RWPE2 (cell line): ENCODE measurements around the gene KSR2.

ENCODE experiments used
- ATAC-seq: fragments of 200-7000 bp; cut with Tn5 transposase; 3 replicates; pipeline ENCODE4 v1.9.1; 2021; ENCODE audit warnings: low read depth
- DNase-seq: peaks from one replicate; pipeline ENCODE4 v3.0.0-alpha.2; 2020; ENCODE audit warnings: low spot score
- H3K27ac ChIP-seq: fragments of 450-650 bp; 2 replicates; pipeline ENCODE4 v1.5.1; 2017; ENCODE audit warnings: mild to moderate bottlenecking; ENCODE audit not compliant: poor library complexity, severe bottlenecking
- H3K27me3 ChIP-seq: fragments of 250-450 bp; sonication (Bioruptor Pico); 2 replicates; pipeline ENCODE4 v1.5.1; 2021; ENCODE audit warnings: mild to moderate bottlenecking, moderate library complexity; ENCODE audit not compliant: insufficient read depth, poor library complexity, severe bottlenecking
- H3K36me3 ChIP-seq: fragments of 250-450 bp; sonication (Bioruptor Pico); 2 replicates; pipeline ENCODE4 v1.5.1; 2020; ENCODE audit warnings: low read depth, mild to moderate bottlenecking, moderate library complexity
- H3K4me1 ChIP-seq: fragments of 250-450 bp; sonication (Bioruptor Pico); 2 replicates; pipeline ENCODE4 v1.5.1; 2021; ENCODE audit warnings: mild to moderate bottlenecking, moderate library complexity; ENCODE audit not compliant: insufficient read depth, poor library complexity, severe bottlenecking
- H3K4me3 ChIP-seq: fragments of 250-450 bp; sonication (Bioruptor Pico); 2 replicates; pipeline ENCODE4 v1.5.1; 2021; ENCODE audit warnings: mild to moderate bottlenecking, moderate library complexity; ENCODE audit not compliant: severe bottlenecking
- H3K9me3 ChIP-seq: fragments of 250-450 bp; sonication (Bioruptor Pico); 2 replicates; pipeline ENCODE4 v1.5.1; 2021; ENCODE audit warnings: mild to moderate bottlenecking, moderate library complexity; ENCODE audit not compliant: severe bottlenecking
- TF ChIP-seq, protein P1 (sequence below): fragments of 450-650 bp; IDR thresholded peaks from one replicate; pipeline ENCODE4 v1.5.1; 2017; ENCODE audit warnings: mild to moderate bottlenecking, moderate library complexity; ENCODE audit not compliant: poor library complexity, severe bottlenecking

KSR2 gene

DNA sequence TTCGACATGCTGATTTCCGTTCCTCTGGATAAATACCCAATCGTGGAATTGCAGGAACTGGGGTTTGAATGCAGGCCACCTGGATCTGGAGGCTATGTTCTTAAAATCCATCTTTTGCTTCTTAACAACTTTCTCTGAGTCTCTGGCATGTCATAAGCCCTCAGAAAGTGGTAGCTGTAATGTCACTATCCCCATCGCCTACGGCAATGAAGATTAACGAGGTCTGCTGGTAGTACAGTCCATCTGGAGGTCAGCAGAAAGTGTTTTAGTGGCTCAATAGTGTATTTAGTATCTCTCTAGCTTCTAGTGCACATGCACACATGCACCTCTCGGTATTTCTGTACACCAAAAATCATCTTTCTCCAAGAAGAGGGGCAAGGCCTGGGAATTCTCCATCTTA, 477.1 kb downstream of the KSR2 start:
- ATAC-seq (no peak), DNase-seq (no peak)
- no peak overlapping the region for H3K27ac ChIP-seq
- TF ChIP-seq, protein P1, sequence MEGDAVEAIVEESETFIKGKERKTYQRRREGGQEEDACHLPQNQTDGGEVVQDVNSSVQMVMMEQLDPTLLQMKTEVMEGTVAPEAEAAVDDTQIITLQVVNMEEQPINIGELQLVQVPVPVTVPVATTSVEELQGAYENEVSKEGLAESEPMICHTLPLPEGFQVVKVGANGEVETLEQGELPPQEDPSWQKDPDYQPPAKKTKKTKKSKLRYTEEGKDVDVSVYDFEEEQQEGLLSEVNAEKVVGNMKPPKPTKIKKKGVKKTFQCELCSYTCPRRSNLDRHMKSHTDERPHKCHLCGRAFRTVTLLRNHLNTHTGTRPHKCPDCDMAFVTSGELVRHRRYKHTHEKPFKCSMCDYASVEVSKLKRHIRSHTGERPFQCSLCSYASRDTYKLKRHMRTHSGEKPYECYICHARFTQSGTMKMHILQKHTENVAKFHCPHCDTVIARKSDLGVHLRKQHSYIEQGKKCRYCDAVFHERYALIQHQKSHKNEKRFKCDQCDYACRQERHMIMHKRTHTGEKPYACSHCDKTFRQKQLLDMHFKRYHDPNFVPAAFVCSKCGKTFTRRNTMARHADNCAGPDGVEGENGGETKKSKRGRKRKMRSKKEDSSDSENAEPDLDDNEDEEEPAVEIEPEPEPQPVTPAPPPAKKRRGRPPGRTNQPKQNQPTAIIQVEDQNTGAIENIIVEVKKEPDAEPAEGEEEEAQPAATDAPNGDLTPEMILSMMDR, result no peak
- no peak overlapping the region for H3K4me3 ChIP-seq
- H3K27me3 ChIP-seq, result no peaks in the 10 kb centered on the region
- H3K4me1 ChIP-seq, result no peaks in the 10 kb centered on the region
- no peaks in the 10 kb centered on the region for H3K36me3 ChIP-seq
- H3K9me3 ChIP-seq, result no peaks in the 10 kb centered on the region

DNA sequence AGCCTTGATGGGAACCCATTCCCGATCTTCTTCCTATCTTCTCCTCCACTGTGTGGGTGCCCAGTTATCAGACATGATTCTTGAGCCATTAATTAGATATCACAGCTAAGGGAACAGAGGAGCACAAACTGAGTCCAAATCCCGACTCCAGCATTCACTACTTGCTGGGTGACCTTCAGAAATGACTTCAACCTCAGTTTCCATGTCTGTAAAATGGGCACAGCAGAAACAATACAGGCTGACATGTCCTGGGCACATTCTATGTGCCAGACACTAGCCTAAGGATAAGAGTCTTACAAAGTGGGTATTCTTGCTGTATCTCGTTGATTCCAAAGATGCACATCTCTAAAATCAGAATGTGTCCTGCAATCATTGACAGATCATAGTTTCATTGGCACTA, 478.7 kb downstream of the KSR2 start:
- no peak for ATAC-seq
- Histone ChIP-seq H3K27me3 (no peaks in the 10 kb centered on the region), H3K9me3 (no peaks in the 10 kb centered on the region), H3K4me1 (no peaks in the 10 kb centered on the region), H3K36me3 (no peaks in the 10 kb centered on the region), H3K4me3 (no peak overlapping the region), H3K27ac (no peak overlapping the region)
- TF ChIP-seq, protein P1, result no peak
- no peak for DNase-seq

DNA sequence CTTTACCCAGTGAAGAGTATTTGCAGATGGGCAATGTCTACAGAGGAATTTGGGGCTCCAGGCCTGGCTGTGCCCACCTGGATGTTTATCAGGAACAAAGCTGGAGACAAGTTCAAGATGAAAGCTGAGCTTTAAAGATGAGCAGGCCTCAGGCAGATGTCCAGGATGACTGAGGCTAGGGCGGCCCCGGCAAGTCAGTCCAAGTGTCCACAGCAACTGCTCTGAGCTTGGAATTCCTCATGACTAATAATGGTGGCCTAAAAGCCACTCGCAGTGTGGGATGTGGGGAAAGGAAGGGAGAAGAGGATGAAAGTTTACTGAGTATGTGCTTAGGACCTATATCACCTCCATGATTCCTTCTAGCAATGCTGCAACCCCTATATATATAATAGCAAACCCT, 479.1 kb downstream of the KSR2 start:
- TF ChIP-seq, protein P1, result no peak
- Histone ChIP-seq H3K36me3 (no peaks in the 10 kb centered on the region), H3K27me3 (no peaks in the 10 kb centered on the region), H3K4me1 (no peaks in the 10 kb centered on the region), H3K4me3 (no peak overlapping the region), H3K9me3 (no peaks in the 10 kb centered on the region), H3K27ac (no peak overlapping the region)
- DNase-seq, result no peak
- no peak for ATAC-seq

DNA sequence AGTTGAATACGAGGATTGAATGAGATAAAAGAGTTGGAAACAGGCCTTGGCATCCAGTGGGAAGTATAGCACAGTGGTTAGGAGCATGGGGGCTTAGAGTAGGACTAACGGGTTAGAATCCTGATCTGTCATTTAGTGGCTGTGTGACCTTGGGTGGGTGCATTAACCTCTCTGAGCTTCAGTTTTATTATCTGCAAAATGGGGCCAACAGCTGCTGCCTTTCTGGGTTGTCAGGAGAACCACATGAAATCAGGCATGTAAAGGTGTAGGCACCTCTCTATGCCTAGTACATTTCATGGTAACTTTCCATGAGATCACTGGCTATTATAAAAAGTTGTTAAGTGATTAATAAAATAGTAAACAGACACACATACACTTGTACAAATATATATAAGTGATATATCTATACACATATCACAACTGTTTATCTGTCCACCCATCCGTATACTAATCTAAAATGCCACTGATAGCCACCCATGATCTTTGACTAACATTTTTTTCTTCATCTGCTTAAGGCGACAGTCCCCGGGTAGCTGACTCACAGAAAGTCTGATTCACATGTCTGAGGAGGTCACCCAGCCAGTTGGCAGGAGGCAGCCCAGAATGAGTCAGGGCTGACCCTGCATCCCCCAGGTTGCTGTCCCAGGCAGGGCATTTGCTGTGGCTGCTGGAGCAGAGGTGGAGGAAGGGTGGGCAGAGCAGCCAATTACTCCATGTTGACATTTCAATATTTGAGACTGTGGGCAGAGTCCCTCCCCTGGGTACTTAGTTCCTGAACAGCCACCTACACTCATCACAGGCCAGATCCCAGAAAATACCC, 481.7 kb downstream of the KSR2 start:
- Histone ChIP-seq H3K27ac (no peak overlapping the region), H3K4me1 (no peaks in the 10 kb centered on the region), H3K36me3 (no peaks in the 10 kb centered on the region), H3K4me3 (no peak overlapping the region), H3K9me3 (no peaks in the 10 kb centered on the region), H3K27me3 (no peaks in the 10 kb centered on the region)
- TF ChIP-seq, protein P1, result no peak
- DNase-seq (no peak), ATAC-seq (peak; percentile 70)
